Epidermal melanocyte (primary cell): ENCODE measurements around the gene TMEM116.
"Not testable (repeated sequence)": the region's sequence is repeated elsewhere in the genome, so short reads cannot be mapped to it uniquely, and the experiment has no call there.

Experiments
- DNase-seq: peaks from one replicate; pipeline ENCODE4 v3.0.0; 2011; ENCODE audit warnings: low spot score; ENCODE audit not compliant: insufficient read length

TMEM116 gene

DNA sequence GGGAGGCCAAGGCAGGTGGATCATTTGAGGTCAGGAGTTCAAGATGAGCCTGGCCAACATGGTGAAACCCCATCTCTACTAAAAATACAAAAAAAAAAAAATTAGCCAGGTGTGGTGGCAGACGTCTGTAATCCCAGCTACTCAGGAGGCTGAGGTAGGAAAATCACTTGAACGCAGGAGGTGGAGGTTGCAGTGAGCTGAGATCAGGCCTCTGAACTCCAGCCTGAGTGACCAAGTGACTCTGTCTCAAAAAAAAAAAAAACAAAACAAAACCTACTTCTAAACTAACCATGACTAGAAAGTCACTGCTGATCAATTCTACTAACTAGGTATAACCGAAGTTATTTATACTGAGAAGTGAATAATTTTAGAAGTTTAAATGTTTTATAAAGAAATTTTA lies 3.4 kb downstream of the TMEM116 start:
- DNase-seq, result not testable (repeated sequence)

DNA sequence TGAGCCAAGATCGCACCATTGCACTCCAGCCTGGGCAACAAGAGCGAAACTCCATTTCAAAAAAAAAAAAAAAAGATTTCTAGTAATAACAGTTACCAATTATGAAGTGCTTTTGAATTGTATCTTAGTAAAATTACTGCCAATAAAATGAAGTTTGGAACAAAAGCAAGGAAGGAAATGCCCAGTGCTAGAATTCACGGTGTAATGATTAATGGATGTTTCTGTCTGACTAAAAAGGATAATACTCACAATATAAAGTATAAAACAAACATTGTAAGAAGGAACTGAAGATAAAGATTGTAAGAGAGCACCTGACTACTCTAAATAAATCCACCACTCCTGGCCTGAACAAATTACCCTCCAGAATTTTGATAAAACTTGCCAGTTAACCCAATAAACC lies 4.0 kb downstream of the TMEM116 start:
- DNase-seq, result no peak

GRCh38 chr12:112007945-112008344 lies 5.0 kb downstream of the TMEM116 start:
- DNase-seq, result no peak

- DNase-seq, result no peak
These were observed 7.3 kb downstream of the TMEM116 start for GRCh38 chr12:112005419-112006395.

DNA sequence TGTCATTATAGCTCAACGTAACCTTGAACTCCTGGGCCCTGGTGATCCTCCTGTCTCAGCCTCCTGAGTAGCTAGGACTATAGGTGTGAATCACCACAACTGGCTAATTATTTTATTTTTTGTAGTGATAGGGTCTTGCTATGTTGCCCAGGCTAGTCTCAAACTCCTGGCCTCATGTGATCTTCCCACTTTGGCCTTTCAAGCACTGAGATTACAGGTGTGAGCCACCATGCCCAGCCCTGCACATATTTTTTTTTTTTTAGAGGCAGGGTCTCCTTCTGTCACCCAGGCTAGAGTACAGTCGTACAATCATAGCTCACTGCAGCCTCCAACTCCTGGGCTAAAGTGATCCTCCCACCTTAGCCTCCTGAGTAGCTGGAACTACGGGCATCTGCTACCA lies 8.9 kb downstream of the TMEM116 start:
- no peak for DNase-seq

GRCh38 chr12:112001576-112001975 lies 11.4 kb downstream of the TMEM116 start:
- no peak for DNase-seq

DNA sequence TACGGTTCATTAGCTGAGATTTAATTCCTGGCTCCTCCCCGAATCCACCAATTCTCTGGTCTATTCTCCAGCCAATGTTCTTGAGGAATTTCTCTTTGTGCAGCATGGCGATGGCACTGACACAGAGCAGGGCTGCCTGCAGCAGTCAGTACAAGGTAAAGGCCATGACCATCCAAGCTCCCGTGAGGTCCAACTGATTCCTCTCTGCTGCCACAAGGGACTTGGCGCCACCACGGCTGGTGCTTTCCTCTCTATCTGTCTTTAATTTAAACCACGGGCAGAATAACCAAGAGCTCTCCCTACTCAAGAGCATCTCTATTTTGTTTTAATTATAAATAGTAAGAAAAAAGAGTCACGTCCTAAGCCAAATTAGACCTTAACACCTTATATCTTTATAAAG lies 12.1 kb downstream of the TMEM116 start:
- DNase-seq, result no peak

DNA sequence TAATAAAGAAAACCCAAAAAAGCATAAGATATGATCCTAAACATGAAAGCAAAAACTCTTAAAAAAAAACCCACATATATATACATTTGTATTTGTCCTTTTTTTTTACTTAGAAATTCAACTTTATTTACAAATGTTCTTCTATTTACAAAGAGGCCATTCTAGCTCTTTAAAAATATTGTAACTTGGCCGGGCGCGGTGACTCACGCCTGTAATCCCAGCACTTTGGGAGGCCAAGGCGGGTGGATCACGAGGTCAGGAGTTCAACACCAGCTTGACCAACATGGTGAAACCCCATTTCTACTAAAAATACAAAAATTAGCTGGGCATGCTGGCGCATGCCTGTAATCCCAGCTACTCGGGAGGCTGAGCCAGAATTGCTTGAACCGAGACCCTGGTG lies 13.8 kb downstream of the TMEM116 start:
- not testable (repeated sequence) for DNase-seq

DNA sequence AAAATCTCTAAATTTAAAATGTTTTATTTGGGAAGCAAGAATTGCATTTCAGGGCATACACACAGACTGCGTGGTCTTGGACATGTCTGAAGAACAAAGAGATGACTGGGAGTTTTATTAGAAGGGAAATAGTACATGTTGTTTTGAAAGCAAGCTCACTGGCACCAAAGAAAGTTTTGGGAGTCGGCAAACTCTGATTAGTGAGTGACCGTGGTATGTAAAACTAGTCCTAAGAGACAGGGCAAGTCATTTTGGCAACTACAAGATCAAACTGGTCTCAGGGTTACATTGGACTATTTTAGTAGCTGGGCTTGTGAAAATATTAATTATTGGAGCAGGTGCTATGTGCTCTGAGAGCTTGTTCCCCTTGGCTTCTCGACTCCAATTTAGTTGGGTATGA lies 14.9 kb downstream of the TMEM116 start:
- DNase-seq, result no peak

DNA sequence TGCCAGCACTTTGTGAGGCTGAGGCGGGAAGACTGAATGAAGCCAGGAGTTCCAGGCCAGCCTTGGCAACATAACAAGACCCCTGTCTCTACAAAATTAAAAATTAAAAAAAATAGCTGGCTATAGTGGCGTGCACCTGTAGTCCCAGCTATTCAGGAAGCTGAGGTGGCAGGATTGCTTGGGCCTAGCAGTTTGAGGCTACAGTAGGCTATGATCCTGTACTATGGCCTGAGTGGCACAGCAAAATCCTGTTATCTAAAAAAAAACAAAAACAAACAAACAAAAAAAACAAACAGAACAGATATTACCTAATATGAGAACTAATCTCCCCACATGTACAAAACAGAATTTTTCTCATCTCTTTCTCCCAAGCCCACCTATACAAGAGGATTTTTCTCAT lies 15.7 kb downstream of the TMEM116 start:
- no peak for DNase-seq

DNA sequence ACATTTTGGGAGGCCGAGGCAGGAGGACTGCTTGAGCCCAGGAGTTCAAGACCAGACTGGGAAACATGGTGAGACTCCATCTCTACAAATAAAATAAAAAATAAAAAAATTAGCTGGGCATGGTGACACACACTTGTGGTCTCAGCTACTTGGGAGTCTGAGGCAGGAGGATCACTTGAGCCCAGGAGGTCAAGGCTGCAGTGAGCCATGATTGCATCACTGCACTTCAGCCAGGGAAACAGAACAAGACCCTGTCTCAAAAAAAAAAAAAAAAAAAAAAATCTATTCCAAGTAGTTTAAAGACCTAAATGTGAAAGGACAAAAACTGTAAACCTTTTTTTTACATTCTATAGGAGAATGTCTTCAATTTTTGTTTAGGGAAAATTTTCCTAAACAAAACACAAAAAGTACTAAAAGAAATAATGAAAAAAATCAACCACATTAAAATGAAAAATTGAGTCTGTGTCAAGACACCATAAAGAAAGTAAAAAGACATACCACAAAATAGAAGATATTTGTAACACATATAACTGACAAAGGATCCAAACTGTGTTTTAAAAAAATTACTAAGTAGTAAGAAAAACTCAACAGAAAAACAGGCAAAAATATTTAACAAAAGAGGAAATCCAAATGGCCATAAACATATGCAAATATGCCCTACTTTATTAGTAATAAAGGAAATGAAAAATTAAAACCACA lies 17.0 kb downstream of the TMEM116 start:
- no peak for DNase-seq

DNA sequence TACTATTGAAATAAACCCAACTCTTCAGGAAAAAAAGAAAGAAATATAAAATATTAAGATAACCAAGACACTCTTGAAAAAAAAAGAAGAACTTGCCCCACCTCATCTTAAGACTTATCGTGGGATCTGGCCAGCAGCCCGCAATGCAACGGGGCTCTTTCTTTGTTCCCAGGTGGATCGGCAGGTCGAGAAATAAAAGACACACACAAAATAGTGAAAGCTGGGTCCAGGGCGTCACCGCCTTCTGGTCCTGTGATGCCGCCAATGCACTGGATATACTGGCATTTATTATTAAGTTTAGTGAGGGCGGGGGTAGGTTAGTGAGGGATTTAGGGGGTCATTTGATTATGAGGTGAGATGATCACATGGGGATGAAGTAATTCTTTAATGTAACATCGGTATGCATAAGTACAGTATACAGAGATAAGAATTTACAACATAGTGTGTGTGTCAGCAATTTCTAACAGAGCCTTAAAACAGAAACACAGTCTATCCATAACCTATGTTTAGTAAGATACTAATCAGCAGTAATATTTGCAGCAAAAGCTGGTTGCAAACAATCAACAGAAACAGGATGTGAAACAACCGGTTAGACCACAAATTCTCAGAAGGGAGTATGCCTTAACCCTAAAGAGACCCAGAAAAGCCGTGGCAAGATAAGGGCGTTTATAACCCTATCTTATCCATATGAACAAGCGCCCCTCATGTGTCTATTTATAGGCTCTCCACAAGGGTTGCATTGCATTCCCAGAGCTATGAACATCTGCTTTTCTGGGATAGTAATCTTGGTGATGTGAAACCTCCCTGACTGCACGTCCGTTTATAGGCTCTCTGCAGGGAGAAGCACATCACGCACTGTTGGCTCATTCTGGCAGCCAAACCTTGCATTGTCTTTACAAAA lies 18.5 kb downstream of the TMEM116 start:
- not testable (repeated sequence) for DNase-seq

- DNase-seq, result no peak
These were observed 19.4 kb downstream of the TMEM116 start for GRCh38 chr12:111993292-111994150.

- no peak for DNase-seq
These were observed 20.5 kb downstream of the TMEM116 start for GRCh38 chr12:111992464-111992863.

GRCh38 chr12:111991946-111992345 lies 21.0 kb downstream of the TMEM116 start:
- DNase-seq, result no peak

- DNase-seq, result no peak
These were observed 21.4 kb downstream of the TMEM116 start for GRCh38 chr12:111991535-111991934.

DNA sequence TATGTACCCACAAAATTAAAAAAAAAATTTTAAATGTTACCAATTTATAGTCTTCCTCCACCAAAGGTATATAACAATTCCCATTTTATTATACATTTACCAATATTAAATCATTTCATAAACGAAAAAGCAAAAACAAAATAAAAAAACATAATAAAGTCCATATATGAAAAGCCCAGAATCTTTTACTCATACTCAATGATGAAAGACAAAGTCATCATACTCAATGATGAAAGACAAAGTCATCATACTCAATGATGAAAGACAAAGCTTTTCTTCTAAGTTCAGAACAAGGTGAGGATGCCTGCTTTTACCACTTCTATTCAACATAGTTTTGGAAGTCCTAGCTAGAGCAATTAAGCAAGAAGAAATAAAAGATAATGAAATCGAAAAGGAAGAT lies 28.1 kb downstream of the TMEM116 start:
- DNase-seq, result no peak

GRCh38 chr12:111981987-111982386 lies 31.0 kb downstream of the TMEM116 start:
- DNase-seq, result no peak

DNA sequence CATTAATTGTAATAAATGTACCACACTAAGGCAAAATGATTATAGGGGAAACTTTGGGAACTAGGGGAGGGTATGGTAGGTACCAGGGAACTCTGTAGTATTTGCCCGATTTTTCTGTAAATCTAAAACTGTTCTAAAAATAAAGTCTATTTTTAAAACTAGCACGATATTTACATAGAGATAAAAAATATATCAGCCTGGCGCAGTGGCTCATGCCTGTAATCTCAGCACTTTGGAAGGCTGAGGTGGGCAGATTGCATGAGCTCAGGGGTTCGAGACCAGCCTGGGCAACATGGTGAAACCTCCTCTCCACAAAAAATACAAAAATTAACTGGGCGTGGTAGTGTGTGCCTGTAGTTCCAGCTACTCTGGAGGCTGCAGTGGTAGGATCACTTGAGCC lies 32.4 kb downstream of the TMEM116 start:
- no peak for DNase-seq

- no peak for DNase-seq
These were observed 34.4 kb downstream of the TMEM116 start for GRCh38 chr12:111978545-111978944.

- DNase-seq, result no peak
These were observed 36.1 kb downstream of the TMEM116 start for GRCh38 chr12:111976860-111977259.
